Neural progenitor cell (in vitro differentiated cells): Measurements from ENCODE around the gene PLA2G4B.

Experiments
- CTCF ChIP-seq: fragments of 200-600 bp; sonication (generic); IDR thresholded peaks from 2 replicates; pipeline ENCODE4 v1.5.1; 2017; ENCODE audit warnings: antibody characterized with exemption, mild to moderate bottlenecking
- EZH2 ChIP-seq: fragments of 200-600 bp; sonication (generic); IDR thresholded peaks from 2 replicates; pipeline ENCODE4 v1.6.1; 2017; ENCODE audit warnings: antibody characterized with exemption, mild to moderate bottlenecking, moderate library complexity
- EZH2phosphoT487 ChIP-seq: fragments of 200-600 bp; sonication (generic); IDR thresholded peaks from 2 replicates; pipeline ENCODE4 v1.6.1; 2017; ENCODE audit warnings: antibody characterized with exemption

- TF ChIP-seq CTCF (no peak), EZH2phosphoT487 (no peak), EZH2 (no peak)
Observed at GRCh38 chr15:41856716-41857115, 18.1 kb downstream of the PLA2G4B start.
